ENCODE results near the gene SNCA. TPM values are rescaled to one million over a fixed set of nuclear protein-coding genes. Genes with fewer than 3 reads are reported as not detected.
A peak's percentile ranks its signal among the peaks of the same experiment; 100 is the strongest.

Gene SNCA
- total and polyA plus RNA-seq, 4 donors, result 63.6 to 141 (median 134) TPM

- Histone ChIP-seq H3K27me3 (ENCODE audit: control insufficient read depth, insufficient read depth, low read length) (no peaks in the 10 kb centered on the region), H3K4me1 (ENCODE audit: control insufficient read depth, insufficient read depth, low read length) (no peaks in the 10 kb centered on the region), H3K27ac (ENCODE audit: low read depth, low read length) (no peak overlapping the region), H3K36me3 (ENCODE audit: control insufficient read depth, insufficient read depth, low read length) (no peaks in the 10 kb centered on the region), H3K4me3 (ENCODE audit: low read depth, low read length) (no peak overlapping the region), H3K9me3 (ENCODE audit: control insufficient read depth, insufficient read depth, low read length) (no peaks in the 10 kb centered on the region)
- DNase-seq (ENCODE audit: low read depth in 4 of 6, low spot score in 6 of 6), result no peak
- WGBS (ENCODE audit: insufficient coverage), result no CpG with 5 or more reads among the region's 2 CpGs
Measured at GRCh38 chr4:89722517-89722916, 114.4 kb downstream of the SNCA start.

- no peak overlapping the region for H3K4me3 ChIP-seq (ENCODE audit: low read depth, low read length)
- H3K27me3 ChIP-seq (ENCODE audit: control insufficient read depth, insufficient read depth, low read length), result no peaks in the 10 kb centered on the region
- no peaks in the 10 kb centered on the region for H3K36me3 ChIP-seq (ENCODE audit: control insufficient read depth, insufficient read depth, low read length)
- peak in 1 of 6 donors; percentile 76 for DNase-seq (ENCODE audit: low read depth in 4 of 6, low spot score in 6 of 6)
- H3K4me1 ChIP-seq (ENCODE audit: control insufficient read depth, insufficient read depth, low read length), result no peaks in the 10 kb centered on the region
- no peak overlapping the region for H3K27ac ChIP-seq (ENCODE audit: low read depth, low read length)
- no peaks in the 10 kb centered on the region for H3K9me3 ChIP-seq (ENCODE audit: control insufficient read depth, insufficient read depth, low read length)
- WGBS (ENCODE audit: insufficient coverage), result no CpG with 5 or more reads among the region's 2 CpGs
Measured at GRCh38 chr4:89720981-89721380, 116.0 kb downstream of the SNCA start.

- 83% methylated on average over 2 of the region's 7 CpGs for WGBS (ENCODE audit: insufficient coverage)
Measured at GRCh38 chr4:89719536-89720090, 117.3 kb downstream of the SNCA start.

GRCh38 chr4:89716893-89717292 lies 120.1 kb downstream of the SNCA start:
- Histone ChIP-seq H3K36me3 (ENCODE audit: control insufficient read depth, insufficient read depth, low read length) (no peaks in the 10 kb centered on the region), H3K4me3 (ENCODE audit: low read depth, low read length) (no peak overlapping the region), H3K27ac (ENCODE audit: low read depth, low read length) (no peak overlapping the region), H3K4me1 (ENCODE audit: control insufficient read depth, insufficient read depth, low read length) (no peaks in the 10 kb centered on the region), H3K9me3 (ENCODE audit: control insufficient read depth, insufficient read depth, low read length) (no peaks in the 10 kb centered on the region), H3K27me3 (ENCODE audit: control insufficient read depth, insufficient read depth, low read length) (no peaks in the 10 kb centered on the region)
- 81% methylated on average over 3 of the region's 6 CpGs for WGBS (ENCODE audit: insufficient coverage)
- DNase-seq (ENCODE audit: low read depth in 4 of 6, low spot score in 6 of 6), result peak in 1 of 6 donors; percentile 34

More at GRCh38 chr4:89719536-89720090, 117.3 kb downstream of the SNCA start:
- Histone ChIP-seq H3K27ac (ENCODE audit: low read depth, low read length) (no peak overlapping the region), H3K9me3 (ENCODE audit: control insufficient read depth, insufficient read depth, low read length) (no peaks in the 10 kb centered on the region), H3K4me3 (ENCODE audit: low read depth, low read length) (no peak overlapping the region), H3K4me1 (ENCODE audit: control insufficient read depth, insufficient read depth, low read length) (no peaks in the 10 kb centered on the region), H3K36me3 (ENCODE audit: control insufficient read depth, insufficient read depth, low read length) (no peaks in the 10 kb centered on the region), H3K27me3 (ENCODE audit: control insufficient read depth, insufficient read depth, low read length) (no peaks in the 10 kb centered on the region)
- DNase-seq (ENCODE audit: low read depth in 4 of 6, low spot score in 6 of 6), result no peak

GRCh38 chr4:89715631-89716030 lies 121.3 kb downstream of the SNCA start:
- H3K4me3 ChIP-seq (ENCODE audit: low read depth, low read length), result no peak overlapping the region
- H3K27me3 ChIP-seq (ENCODE audit: control insufficient read depth, insufficient read depth, low read length), result no peaks in the 10 kb centered on the region
- H3K4me1 ChIP-seq (ENCODE audit: control insufficient read depth, insufficient read depth, low read length), result no peaks in the 10 kb centered on the region
- no peaks in the 10 kb centered on the region for H3K36me3 ChIP-seq (ENCODE audit: control insufficient read depth, insufficient read depth, low read length)
- no peaks in the 10 kb centered on the region for H3K9me3 ChIP-seq (ENCODE audit: control insufficient read depth, insufficient read depth, low read length)
- WGBS (ENCODE audit: insufficient coverage), result no CpG with 5 or more reads among the region's 1 CpG
- H3K27ac ChIP-seq (ENCODE audit: low read depth, low read length), result no peak overlapping the region
- DNase-seq (ENCODE audit: low read depth in 4 of 6, low spot score in 6 of 6), result peak in 1 of 6 donors; percentile 55

- no peaks in the 10 kb centered on the region for H3K36me3 ChIP-seq (ENCODE audit: control insufficient read depth, insufficient read depth, low read length)
- WGBS (ENCODE audit: insufficient coverage), result 60% methylated on average over 1 of the region's 4 CpGs
- peak in 1 of 6 donors; percentile 83 for DNase-seq (ENCODE audit: low read depth in 4 of 6, low spot score in 6 of 6)
- no peaks in the 10 kb centered on the region for H3K27me3 ChIP-seq (ENCODE audit: control insufficient read depth, insufficient read depth, low read length)
- no peaks in the 10 kb centered on the region for H3K9me3 ChIP-seq (ENCODE audit: control insufficient read depth, insufficient read depth, low read length)
- no peak overlapping the region for H3K27ac ChIP-seq (ENCODE audit: low read depth, low read length)
- H3K4me3 ChIP-seq (ENCODE audit: low read depth, low read length), result no peak overlapping the region
- H3K4me1 ChIP-seq (ENCODE audit: control insufficient read depth, insufficient read depth, low read length), result no peaks in the 10 kb centered on the region
Measured at GRCh38 chr4:89712827-89713226, 124.1 kb downstream of the SNCA start.

- H3K27ac ChIP-seq (ENCODE audit: low read depth, low read length), result no peak overlapping the region
- peak in 2 of 6 donors; percentile 29 to 58 for DNase-seq (ENCODE audit: low read depth in 4 of 6, low spot score in 6 of 6)
- 71% methylated on average over 1 of the region's 2 CpGs for WGBS (ENCODE audit: insufficient coverage)
- no peak overlapping the region for H3K4me3 ChIP-seq (ENCODE audit: low read depth, low read length)
- no peaks in the 10 kb centered on the region for H3K9me3 ChIP-seq (ENCODE audit: control insufficient read depth, insufficient read depth, low read length)
- H3K27me3 ChIP-seq (ENCODE audit: control insufficient read depth, insufficient read depth, low read length), result no peaks in the 10 kb centered on the region
- no peaks in the 10 kb centered on the region for H3K36me3 ChIP-seq (ENCODE audit: control insufficient read depth, insufficient read depth, low read length)
- no peaks in the 10 kb centered on the region for H3K4me1 ChIP-seq (ENCODE audit: control insufficient read depth, insufficient read depth, low read length)
Measured at GRCh38 chr4:89712141-89712540, 124.8 kb downstream of the SNCA start.

GRCh38 chr4:89708903-89709421 lies 128.0 kb downstream of the SNCA start:
- WGBS (ENCODE audit: insufficient coverage), result 9% methylated on average over 1 of the region's 2 CpGs
- H3K36me3 ChIP-seq (ENCODE audit: control insufficient read depth, insufficient read depth, low read length), result no peaks in the 10 kb centered on the region
- no peaks in the 10 kb centered on the region for H3K4me1 ChIP-seq (ENCODE audit: control insufficient read depth, insufficient read depth, low read length)
- H3K27ac ChIP-seq (ENCODE audit: low read depth, low read length), result peak overlapping the region; percentile 85
- H3K9me3 ChIP-seq (ENCODE audit: control insufficient read depth, insufficient read depth, low read length), result no peaks in the 10 kb centered on the region
- DNase-seq (ENCODE audit: low read depth in 4 of 6, low spot score in 6 of 6), result peak in 3 of 6 donors; percentile 26 to 77 (median 66)
- H3K4me3 ChIP-seq (ENCODE audit: low read depth, low read length), result no peak overlapping the region
- H3K27me3 ChIP-seq (ENCODE audit: control insufficient read depth, insufficient read depth, low read length), result no peaks in the 10 kb centered on the region

- Histone ChIP-seq H3K36me3 (ENCODE audit: control insufficient read depth, insufficient read depth, low read length) (no peaks in the 10 kb centered on the region), H3K4me1 (ENCODE audit: control insufficient read depth, insufficient read depth, low read length) (no peaks in the 10 kb centered on the region), H3K9me3 (ENCODE audit: control insufficient read depth, insufficient read depth, low read length) (no peaks in the 10 kb centered on the region), H3K27me3 (ENCODE audit: control insufficient read depth, insufficient read depth, low read length) (no peaks in the 10 kb centered on the region), H3K27ac (ENCODE audit: low read depth, low read length) (no peak overlapping the region), H3K4me3 (ENCODE audit: low read depth, low read length) (no peak overlapping the region)
- 72% methylated on average over 5 of the region's 5 CpGs for WGBS (ENCODE audit: insufficient coverage)
- DNase-seq (ENCODE audit: low read depth in 4 of 6, low spot score in 6 of 6), result no peak
Measured at GRCh38 chr4:89707467-89707866, 129.5 kb downstream of the SNCA start.

GRCh38 chr4:89704651-89705395 lies 132.1 kb downstream of the SNCA start:
- no CpG with 5 or more reads among the region's 2 CpGs for WGBS (ENCODE audit: insufficient coverage)
- no peak overlapping the region for H3K27ac ChIP-seq (ENCODE audit: low read depth, low read length)

More at GRCh38 chr4:89704651-89705395, 132.1 kb downstream of the SNCA start:
- Histone ChIP-seq H3K4me1 (ENCODE audit: control insufficient read depth, insufficient read depth, low read length) (no peaks in the 10 kb centered on the region), H3K4me3 (ENCODE audit: low read depth, low read length) (no peak overlapping the region), H3K9me3 (ENCODE audit: control insufficient read depth, insufficient read depth, low read length) (no peaks in the 10 kb centered on the region), H3K27me3 (ENCODE audit: control insufficient read depth, insufficient read depth, low read length) (no peaks in the 10 kb centered on the region), H3K36me3 (ENCODE audit: control insufficient read depth, insufficient read depth, low read length) (no peaks in the 10 kb centered on the region)
- no peak for DNase-seq (ENCODE audit: low read depth in 4 of 6, low spot score in 6 of 6)

Measured in spinal cord (tissue), 10 donors.